HG03571 (cell line): ENCODE measurements around the gene C2orf68.
"Not testable (repeated sequence)": the region's sequence is repeated elsewhere in the genome, so short reads cannot be mapped to it uniquely, and the experiment has no call there.

Experiments used
- ATAC-seq: cut with Tn5 transposase; IDR thresholded peaks from one replicate; pipeline ENCODE4 v1.9.1; 2021; ENCODE audit not compliant: unreplicated experiment

Gene C2orf68, protein sequence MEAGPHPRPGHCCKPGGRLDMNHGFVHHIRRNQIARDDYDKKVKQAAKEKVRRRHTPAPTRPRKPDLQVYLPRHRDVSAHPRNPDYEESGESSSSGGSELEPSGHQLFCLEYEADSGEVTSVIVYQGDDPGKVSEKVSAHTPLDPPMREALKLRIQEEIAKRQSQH

DNA sequence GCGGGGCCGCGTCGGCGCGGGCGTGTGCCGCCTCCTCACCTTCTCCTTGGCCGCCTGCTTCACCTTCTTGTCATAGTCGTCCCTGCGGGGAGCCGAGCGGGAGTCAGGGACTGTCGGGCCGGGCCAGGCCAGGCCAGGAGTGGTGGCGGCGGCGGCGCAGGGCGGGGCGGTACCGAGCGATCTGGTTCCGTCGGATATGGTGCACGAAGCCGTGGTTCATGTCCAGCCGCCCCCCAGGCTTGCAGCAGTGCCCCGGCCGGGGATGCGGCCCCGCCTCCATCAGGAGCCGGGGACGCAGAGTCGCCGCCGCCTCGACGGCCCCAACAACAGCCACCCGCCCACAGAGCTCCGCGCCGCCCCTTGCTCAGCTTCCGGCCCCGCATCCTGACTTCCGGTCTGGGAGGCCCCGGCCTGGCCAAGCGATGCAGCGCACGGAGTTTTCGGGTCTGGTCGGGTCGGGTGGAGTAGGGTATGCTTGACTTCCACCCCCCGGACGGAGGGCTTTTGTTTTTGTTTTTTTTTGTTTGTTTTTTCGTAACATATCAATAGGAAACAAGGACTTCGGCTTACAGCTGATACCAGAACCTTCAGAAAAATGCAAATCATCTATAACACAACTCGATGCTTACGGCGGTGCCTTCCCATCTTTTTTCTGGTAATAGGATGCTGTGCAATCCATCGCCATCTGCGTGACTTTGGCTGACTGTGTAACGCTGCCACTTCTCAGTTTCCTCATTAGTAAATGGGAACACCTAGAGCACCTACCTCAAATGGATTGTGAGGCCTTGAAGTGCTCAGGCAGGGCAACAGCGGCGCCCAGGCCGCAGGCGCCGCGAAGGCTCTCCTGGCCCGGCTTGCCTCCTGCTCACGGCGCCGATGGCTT, at the start of gene C2orf68:
Gene C2orf68, minus strand, starts transcription at position 362 of the 883 bp plus-strand sequence. Its CDS starts 82 bp downstream, at position 280.
- ATAC-seq = peak; percentile 69

DNA sequence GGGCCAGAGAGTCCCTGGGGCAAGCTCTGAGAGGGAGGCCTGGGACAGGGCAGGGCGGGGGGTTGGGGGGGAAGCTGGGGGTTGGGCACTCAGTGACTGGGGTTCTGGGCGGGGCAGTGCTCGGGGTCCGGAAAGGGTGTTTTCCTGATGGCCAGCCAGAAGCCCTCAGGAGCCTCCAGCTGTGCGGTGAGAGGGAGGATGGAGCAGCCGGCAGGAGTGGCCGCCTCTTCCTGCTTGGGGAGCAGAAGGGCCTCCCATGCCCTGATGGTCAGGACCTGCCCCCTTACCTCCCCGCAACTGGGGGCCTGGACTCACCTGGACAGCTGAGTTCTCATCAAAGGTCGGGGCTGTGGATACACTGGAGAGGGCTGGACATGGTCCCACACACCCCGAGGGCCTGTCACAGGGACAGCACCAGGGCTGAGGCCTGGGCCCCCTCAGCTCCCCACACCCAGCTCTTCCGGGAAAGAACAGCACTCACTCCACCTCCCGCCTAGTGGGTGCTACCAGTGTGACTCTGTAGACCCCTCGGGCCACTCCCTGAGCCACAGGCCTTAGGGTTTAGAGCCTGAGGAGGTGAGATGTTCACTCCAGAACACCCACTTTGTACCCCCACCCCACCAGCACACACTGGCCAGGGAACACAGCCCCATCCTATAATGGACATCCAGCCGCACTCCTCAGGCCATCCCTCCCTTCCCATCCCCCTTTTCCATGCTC, 49.4 kb upstream of the C2orf68 start:
- no peak for ATAC-seq

DNA sequence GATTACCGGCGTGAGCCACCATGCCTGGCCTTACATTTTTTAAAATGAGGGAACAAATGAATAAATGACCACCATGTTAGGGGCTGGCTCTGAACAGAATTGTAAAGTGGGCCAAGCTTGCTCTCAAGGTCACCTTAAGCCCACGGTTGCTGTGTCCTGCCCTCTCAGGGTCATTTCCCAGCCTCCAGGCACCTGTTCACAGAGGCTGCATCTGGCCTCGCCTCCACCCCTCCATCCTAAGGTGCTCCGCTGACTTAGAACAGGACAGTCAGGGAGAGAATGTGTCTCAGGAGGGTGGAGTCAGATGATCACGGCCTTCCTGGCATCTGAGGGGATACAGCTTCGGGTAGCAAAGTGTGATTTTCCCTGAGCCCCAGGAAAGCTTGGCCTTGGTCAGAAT, 48.9 kb upstream of the C2orf68 start:
- no peak for ATAC-seq

DNA sequence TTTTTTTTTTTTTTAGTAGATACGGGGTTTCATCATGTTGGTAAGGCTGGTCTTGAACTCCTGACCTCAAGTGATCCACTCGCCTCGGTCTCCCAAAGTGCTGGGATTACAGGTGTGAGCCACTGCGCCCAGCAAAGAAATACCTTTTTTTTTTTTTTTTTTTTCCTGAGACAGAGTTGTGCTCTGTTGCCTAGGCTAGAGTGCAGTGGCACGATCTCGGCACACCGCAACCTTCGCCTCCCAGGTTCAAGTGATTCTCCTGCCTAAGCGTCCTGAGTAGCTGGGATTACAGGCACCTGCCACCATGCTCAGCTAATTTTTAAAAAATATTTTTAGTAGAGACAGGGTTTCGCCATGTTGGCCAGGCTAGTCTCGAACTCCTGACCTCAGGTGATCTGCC, 48.4 kb upstream of the C2orf68 start:
- ATAC-seq = not testable (repeated sequence)

DNA sequence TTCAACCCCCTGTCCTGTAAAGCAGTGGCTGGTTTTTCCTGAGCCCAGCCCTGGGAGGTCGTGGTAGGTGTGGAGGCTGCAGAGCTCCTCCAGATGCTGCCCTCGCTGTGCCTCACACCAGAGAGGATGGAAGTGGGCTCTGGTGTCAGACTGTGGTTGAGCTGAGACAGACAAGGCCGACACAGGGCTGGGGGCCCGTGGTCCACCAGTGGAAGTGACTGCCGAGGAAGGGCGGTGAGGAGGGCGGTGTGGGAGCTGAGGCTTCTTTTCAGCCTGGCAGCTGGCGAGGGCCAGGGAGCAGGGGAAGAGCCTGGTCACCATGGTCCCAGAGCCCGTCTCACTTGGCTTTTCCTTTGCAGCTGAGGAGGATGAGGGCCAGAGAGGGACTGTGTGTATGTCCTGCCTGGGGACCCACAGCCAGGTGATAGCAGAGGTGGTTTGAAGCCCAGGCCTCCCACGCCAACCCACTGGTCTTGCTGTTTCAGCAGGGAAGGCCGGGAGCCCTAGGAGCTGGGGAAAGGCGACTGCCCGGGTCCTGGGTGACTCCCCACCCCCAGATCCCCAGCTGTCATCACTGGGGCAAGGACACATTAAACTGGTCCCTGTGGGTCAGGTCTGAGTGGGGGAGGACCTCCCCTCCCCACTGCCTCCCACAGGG, 47.6 kb upstream of the C2orf68 start:
- no peak for ATAC-seq

DNA sequence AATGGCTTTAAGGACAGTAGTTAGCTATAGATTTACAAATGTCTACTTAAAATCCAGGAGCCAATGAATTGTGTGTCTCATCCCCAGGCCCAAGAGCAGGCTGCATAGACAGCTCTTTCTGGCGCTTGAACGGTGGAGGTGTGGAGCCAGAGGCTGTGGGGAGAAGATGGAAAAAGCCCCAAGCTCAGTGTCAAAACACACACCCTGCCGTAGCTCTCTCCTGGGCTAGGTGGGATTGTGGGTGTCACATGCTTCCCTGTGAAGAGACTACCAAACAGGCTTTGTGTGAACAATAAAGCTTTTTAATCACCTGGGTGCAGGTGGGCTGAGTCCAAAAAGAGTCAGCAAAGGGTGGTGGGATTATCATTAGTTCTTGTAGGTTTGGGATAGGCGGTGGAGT, 45.5 kb upstream of the C2orf68 start:
- not testable (repeated sequence) for ATAC-seq

DNA sequence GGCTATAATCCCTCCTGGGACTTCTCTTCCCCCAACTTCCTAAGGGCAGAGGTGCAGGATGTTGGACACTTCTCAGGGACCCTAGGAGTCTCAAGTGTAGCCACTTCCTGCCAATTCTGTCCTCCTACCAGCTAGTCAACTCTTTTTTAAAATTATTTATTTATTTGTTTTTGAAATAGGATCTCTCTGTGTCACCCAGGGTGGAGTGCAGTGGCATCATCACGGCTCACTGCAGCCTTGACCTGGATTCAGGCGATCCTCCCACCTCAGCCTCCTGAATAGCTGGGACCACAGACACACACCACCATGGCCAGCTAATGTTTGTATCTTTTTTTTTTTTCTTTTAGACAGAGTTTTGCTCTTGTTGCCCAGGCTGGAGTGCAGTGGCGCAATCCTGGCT, 44.6 kb upstream of the C2orf68 start:
- ATAC-seq = no peak

DNA sequence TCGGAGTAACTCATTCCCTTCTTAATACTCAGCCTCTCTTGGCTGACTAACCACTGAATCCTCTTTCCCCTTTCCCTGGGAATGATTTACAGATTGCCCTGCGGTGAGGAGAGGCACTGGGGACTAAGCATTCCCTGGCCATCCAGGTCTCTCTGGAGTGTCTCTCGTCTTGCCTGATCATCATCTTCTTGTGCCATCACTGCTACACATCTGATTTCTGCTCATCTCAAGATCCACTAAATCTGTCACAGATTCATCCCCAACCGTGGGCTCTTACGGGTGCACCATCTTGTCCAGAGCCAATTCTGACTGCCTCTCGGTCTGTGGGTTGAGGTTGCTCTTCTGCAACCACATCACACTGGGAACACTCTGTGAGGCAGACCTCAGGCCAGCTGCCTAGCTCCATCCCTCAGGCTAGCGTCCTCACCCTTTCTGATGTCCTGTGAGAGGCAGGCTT, 44.1 kb upstream of the C2orf68 start:
- ATAC-seq = no peak

DNA sequence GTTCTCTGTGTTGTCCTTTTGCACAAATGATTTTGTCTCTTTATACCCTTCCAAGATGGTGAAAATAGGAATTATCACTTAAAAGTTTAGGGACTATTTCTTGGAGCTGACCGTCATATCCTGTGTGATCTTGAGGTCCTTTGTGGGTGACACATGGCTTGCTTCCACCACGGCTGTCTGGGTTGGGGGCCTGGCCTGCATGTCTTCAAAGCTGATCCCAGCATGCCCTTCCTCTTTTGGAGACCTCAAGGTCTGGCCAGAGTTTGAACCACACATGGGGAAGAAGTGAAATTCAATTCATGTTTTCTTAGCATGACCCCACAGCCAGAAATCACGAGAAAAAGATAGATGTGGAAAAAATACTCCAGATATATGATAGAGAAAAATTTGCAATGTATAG, 42.1 kb upstream of the C2orf68 start:
- ATAC-seq = no peak

DNA sequence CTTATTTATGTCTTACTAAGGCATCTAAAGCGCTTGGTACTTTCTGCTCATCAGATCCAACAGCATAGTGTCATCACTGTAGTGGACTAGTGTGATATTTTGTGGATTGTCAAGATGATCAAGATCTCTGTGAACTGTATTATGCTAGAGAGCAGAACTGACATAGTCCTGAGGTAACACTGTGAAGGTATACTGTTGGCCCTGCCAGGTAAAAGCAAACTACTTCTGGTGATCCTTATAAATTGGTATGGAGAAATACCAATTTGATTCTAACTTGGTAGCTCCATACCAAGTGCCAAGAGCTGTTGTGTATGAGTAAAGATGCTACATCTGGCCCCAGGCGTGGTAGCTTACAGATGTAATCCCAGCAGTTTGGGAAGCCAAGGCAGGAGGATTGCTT, 40.2 kb upstream of the C2orf68 start:
- no peak for ATAC-seq

DNA sequence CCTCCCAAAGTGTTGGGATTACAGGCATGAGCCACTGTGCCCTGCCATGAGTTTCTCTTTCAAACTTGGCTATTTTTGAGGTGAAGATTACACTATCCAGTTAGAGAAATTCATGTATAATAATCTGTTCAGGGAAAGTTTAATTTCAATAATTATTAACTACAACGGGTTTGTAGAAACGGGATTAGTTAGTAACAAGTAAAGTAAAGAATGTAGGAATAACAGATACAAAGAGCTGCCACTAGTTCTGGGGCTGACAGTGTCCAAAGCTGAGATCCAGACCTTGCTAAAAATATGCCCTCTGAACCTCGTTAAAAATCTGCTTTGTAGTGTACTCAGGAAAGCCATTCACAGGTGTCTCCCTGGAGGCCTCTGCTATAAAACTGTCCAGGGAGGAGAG, 39.2 kb upstream of the C2orf68 start:
- no peak for ATAC-seq

DNA sequence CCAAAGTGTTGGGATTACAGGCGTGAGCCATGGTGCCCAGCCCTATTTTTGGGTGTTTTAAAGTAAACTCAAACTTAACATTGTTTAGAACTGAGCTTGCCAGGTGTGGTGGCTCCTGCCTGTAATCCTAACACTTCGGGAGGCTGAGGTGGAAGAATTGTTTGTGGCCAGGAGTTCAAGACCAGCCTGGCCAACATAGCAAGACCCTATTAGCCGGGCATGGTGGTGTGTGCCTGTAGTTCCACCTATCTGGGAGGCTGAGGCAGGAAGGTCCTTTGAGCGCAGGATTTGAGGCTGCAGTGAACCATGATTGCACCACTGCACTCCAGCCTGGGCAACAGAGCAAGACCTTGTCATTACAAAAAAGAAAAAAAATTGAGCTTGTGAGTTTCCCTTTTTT, 38.6 kb upstream of the C2orf68 start:
- no peak for ATAC-seq

DNA sequence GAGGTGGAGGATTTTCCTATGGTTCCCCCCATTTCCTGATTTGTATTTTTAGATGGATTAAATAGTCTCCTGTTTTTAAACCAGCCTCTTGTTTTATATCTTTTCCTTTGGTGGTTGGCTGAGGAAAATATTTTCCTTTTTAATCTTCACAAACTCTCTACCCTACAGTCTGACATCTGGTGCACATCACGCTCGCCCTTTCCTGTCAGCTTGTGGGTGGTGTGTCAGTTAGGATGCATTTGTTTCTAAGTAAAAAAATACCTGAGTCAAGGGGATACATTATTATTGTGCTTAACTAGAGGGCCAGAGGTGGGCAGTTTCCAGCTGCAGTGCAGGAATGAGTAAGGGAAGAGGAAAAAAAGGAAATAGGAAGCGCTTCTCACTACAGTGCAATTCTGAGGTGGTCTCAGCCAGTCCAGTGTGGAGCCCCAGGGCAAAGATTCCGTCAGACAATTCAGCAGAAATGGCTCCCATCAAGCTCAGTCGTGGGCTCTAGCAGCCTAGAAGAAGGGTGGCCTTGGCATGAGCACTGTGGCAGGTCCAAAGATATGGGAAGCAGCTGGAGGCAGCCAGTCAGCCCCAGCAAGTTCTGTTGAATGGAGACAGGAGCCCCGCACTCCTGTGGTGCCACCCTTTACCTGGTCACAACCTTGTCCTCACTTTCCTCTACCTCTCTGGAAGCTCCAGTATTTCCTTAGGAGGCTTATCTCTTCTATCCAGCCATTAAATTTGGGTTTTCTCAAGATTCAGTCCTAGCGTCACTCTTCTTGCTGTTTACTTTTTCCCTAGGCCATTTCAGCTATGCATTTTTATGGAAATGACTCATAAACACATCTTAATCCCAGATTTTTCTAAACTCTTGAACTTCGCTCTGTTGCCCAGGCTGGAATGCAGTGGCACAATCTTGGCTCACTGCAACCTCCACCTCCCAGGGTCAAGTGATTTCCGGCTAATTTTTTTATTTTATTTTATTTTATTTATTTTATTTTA, 37.6 kb upstream of the C2orf68 start:
- ATAC-seq = no peak

DNA sequence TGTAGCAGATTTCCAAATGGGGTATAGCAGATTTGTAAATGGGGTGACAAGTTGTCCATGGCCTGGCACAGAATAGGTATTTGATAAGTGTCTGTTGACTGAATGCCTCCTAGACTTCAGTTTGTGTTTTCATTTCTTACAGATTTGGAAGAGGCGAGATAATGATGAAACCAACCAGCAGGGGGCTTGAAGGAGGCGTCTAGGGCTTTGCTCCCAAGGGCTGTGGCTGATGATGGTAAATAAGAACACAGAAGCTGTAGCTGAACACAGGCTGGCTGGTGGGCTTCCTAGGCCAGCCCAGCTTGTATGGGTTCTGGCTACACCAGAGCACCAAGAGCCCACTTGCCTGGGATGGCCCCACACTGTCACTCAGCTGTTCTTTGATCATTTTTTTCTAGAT, 36.8 kb upstream of the C2orf68 start:
- no peak for ATAC-seq

DNA sequence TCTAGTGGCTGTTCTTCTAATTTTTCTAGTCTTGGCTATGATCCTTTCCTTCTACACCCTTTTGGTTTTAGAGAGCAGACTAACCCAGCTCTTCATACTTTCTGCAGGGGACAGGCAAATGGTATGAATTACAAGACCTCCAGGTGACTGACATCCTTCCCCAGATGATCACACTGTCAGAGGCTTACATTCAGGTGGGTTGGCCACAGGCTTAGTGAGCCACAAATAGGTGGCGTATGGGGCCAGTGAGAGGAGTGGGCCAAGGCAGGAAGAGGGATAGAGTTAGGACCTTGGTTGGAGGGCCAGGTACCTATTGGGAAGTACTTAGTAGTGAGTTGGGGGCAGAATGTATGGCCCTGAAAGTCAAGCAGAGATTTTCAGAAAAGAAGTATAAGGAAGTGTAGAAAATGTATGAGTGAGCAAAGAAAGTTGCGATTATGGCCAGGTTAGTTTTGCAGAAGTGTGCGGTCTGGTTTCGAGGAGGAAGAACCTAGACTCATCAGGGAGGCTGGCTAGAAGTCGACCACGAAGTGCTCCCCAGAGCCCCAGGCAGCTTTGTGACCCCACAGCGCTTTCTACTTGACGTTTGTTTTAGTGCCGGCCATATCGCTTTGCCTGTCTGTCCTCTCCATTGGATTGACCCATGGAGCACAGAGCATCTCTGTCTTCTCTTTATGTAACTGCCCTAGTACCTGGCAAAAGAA, 36.1 kb upstream of the C2orf68 start:
- no peak for ATAC-seq

DNA sequence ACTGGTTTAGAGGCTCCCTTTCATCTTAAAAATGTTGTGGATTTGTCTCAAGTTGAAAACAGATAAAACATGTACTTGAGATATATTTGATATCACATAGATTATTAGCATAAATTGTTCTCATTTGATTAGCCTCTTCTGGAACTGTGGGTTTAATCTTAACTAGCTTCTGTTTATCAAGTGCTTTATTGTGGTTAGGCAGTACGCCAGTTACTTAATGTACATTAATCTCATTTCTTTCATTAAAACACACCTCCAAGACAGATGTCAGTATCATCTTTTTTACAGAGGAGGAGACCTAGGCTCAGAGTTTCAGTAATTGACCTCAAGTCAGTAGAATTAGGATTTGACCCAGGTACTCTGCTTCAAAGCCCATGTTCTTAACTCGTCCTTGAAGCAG, 34.3 kb upstream of the C2orf68 start:
- ATAC-seq = no peak

DNA sequence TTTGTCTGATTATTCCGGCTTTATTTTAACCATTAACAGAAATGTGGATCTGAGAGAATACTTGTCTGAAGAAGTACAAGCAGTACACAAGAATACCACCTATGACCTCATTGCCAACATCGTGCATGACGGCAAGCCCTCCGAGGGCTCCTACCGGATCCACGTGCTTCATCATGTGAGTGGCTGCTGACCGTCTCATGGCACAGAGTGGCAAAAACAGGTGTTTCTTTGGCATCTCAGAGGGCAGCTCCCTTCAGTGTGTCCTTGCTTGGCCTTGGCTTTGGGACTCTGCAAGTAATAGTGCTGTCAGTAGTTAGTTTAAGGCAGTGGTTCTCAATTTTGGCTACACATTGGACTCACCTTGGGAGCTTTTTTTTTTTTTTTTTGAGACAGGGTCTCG, 33.0 kb upstream of the C2orf68 start:
- no peak for ATAC-seq

DNA sequence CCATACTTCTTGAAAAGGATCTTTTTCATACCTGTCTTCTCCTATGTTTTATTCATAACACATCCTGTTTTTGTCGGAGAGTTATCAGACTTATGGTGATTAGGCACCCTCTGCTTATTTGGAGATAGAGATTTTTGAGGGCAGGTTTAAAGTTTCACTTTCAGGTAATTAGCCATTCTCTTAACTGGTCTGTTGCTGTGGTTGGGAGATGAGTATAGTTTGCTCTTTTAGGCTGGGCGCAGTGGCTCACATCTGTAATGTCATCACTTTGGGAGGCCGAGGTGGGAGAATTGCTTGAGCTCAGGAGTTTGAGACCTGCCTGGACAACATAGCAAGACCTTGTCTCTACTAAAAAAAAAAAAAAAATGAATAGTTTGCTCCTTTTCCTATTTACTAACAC, 30.9 kb upstream of the C2orf68 start:
- no peak for ATAC-seq

DNA sequence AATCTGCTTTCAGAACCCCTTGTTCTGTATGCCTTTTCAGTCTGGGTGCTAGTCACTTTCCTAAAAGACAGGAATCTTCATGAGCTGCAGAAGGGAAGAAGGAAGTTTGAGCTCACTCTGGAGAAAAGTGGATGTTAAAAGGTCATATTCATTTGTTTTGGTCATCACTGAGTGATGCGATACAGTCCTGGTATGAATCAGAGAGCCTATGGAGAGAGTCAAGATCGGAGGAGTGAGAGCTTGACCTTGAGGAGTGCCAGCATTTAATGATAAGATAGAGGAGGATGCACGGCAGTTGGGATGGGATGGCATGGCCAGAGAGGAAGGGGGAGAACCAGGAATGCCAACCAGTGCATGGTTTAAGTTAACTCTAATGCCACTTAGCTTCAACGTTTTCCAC, 23.8 kb upstream of the C2orf68 start:
- no peak for ATAC-seq

DNA sequence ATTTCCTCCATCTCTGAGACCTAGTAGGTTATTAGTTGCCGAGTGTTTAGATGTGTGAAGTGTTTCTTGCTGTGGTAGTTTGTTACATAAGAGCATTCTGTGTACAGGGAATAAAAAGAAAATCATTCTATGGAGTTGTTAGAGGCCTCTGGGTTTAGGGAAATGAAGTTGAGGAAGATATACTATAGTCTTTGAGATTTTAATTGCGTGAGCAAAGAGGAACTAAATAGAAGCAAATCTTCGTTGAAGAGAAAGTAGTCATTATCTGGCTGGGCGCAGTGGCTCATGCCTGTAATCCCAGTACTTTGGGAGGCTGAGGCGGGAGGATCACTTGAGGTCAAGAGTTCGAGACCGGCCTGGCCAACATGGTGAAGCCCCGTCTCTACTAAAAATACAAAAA, 23.1 kb upstream of the C2orf68 start:
- no peak for ATAC-seq
